GM19397 (cell line): ENCODE results near the gene MPND.
"Not testable (repeated sequence)": the region's sequence is repeated elsewhere in the genome, so short reads cannot be mapped to it uniquely, and the experiment has no call there.

ENCODE experiments used
- ATAC-seq: cut with Tn5 transposase; IDR thresholded peaks from one replicate; pipeline ENCODE4 v1.9.1; 2021; ENCODE audit warnings: mild to moderate bottlenecking, moderate library complexity; ENCODE audit not compliant: unreplicated experiment

MPND gene

GRCh38 chr19:4345342-4346019 is 2.1 kb downstream of the MPND start:
- ATAC-seq: no peak

- ATAC-seq: no peak
These were observed 2.6 kb downstream of the MPND start for GRCh38 chr19:4346020-4346383.

- ATAC-seq: no peak
These were observed 4.2 kb downstream of the MPND start for GRCh38 chr19:4347521-4347920.

GRCh38 chr19:4349225-4349624 is 5.9 kb downstream of the MPND start:
- ATAC-seq: not testable (repeated sequence)

GRCh38 chr19:4350111-4350510 is 6.7 kb downstream of the MPND start:
- ATAC-seq: no peak

- ATAC-seq: no peak
These were observed 7.4 kb downstream of the MPND start for GRCh38 chr19:4350726-4351125.

- no peak for ATAC-seq
These were observed 9.3 kb downstream of the MPND start for GRCh38 chr19:4352701-4353121.

GRCh38 chr19:4354282-4354681 is 10.9 kb downstream of the MPND start:
- no peak for ATAC-seq

GRCh38 chr19:4354897-4355296 is 11.5 kb downstream of the MPND start:
- no peak for ATAC-seq

- no peak for ATAC-seq
These were observed 13.9 kb downstream of the MPND start for GRCh38 chr19:4357095-4357797.

- ATAC-seq: no peak
These were observed 14.6 kb downstream of the MPND start for GRCh38 chr19:4357921-4358326.

- ATAC-seq: no peak
These were observed 15.6 kb downstream of the MPND start for GRCh38 chr19:4358709-4359626.

GRCh38 chr19:4359627-4360000 is 16.3 kb downstream of the MPND start:
- ATAC-seq: no peak

- ATAC-seq: no peak
These were observed 16.8 kb downstream of the MPND start for GRCh38 chr19:4360081-4360569.

- ATAC-seq: no peak
These were observed 17.3 kb downstream of the MPND start for GRCh38 chr19:4360641-4361151.

- ATAC-seq: no peak
These were observed 18.0 kb downstream of the MPND start for GRCh38 chr19:4361152-4362046.

- no peak for ATAC-seq
These were observed 18.9 kb downstream of the MPND start for GRCh38 chr19:4362101-4362828.

- ATAC-seq: no peak
These were observed 19.6 kb downstream of the MPND start for GRCh38 chr19:4362831-4363545.
